SK-N-SH (cell line): ENCODE data around the gene CFAP47. TPM values are rescaled to one million over a fixed set of nuclear protein-coding genes. Genes with fewer than 3 reads are reported as not detected.

ENCODE experiments used
- CTCF ChIA-PET: fragments of 300-600, 350-600 bp; formaldehyde crosslinking; extraction: SDS; loops from one replicate; lab custom pipeline; 2021; lab: Yijun Ruan, JAX
- POLR2A ChIA-PET: fragments of 350-600 bp; sonication (Branson Sonifier 250); formaldehyde crosslinking; extraction: SDS; loops from one replicate; lab custom pipeline; 2020; ENCODE audit warnings: antibody characterized with exemption, inconsistent platforms; lab: Yijun Ruan, JAX
- DNase-seq: peaks from one replicate; pipeline ENCODE4 v3.0.0; 2012
- H2AFZ ChIP-seq: fragments of 200-600 bp; sonication (generic); 2 replicates; pipeline ENCODE4 v1.8.1; 2016; ENCODE audit warnings: antibody characterized with exemption, mild to moderate bottlenecking, low read depth
- H3F3A ChIP-seq: fragments of 200-600 bp; sonication (generic); replicated peaks from 2 replicates; pipeline ENCODE3; 2016; ENCODE audit warnings: antibody characterized with exemption, mild to moderate bottlenecking; ENCODE audit not compliant: insufficient read depth
- H3K27ac ChIP-seq, 2 experiments: fragments of 200-500 bp in 1 of 2; fragments of 200-600 bp in 1 of 2; sonication (Bioruptor generic) in 1 of 2; sonication (generic), shearing (Covaris generic) in 1 of 2; 2 replicates each; pipeline versions ENCODE4 v1.5.1 to v1.6.1; 2014 to 2016; ENCODE audit warnings: low read depth in 2 of 2, inconsistent platforms in 1 of 2, low read length in 1 of 2, mild to moderate bottlenecking in 1 of 2, mixed read lengths in 1 of 2
- H3K27me3 ChIP-seq: fragments of 200-600 bp; sonication (generic), shearing (Covaris generic); 2 replicates; pipeline ENCODE4 v1.6.1; 2016; ENCODE audit warnings: mixed run types; ENCODE audit not compliant: insufficient read depth
- H3K36me3 ChIP-seq, 2 experiments: fragments of 200-500 bp in 1 of 2; fragments of 200-600 bp in 1 of 2; sonication (Bioruptor generic) in 1 of 2; sonication (generic) in 1 of 2; replicated peaks in 1 of 2; 2 replicates each; pipeline versions ENCODE3 to v1.5.1; 2014 to 2016; ENCODE audit warnings: low read length in 1 of 2, mild to moderate bottlenecking in 1 of 2; ENCODE audit not compliant: insufficient read depth in 2 of 2, control insufficient read depth in 1 of 2
- H3K4me1 ChIP-seq, 2 experiments: fragments of 200-500 bp in 1 of 2; fragments of 200-600 bp in 1 of 2; sonication (Bioruptor generic) in 1 of 2; sonication (generic), shearing (Covaris generic) in 1 of 2; 2 replicates each; pipeline versions ENCODE4 v1.5.1 to v1.6.1; 2014 to 2016; ENCODE audit warnings: low read depth in 1 of 2, low read length in 1 of 2, mixed run types in 1 of 2; ENCODE audit not compliant: insufficient read depth in 2 of 2, control insufficient read depth in 1 of 2
- H3K4me2 ChIP-seq: fragments of 200-600 bp; sonication (generic), shearing (Covaris generic); 2 replicates; pipeline ENCODE4 v1.6.1; 2017; ENCODE audit warnings: mixed run types
- H3K4me3 ChIP-seq, 2 experiments: fragments of 200-500 bp in 1 of 2; fragments of 200-600 bp in 1 of 2; sonication (Bioruptor generic) in 1 of 2; sonication (generic), shearing (Covaris generic) in 1 of 2; 2 replicates each; pipeline versions ENCODE4 v1.5.1 to v1.8.1; 2014 to 2016; ENCODE audit warnings: low read depth in 2 of 2, inconsistent platforms in 1 of 2, low read length in 1 of 2, mild to moderate bottlenecking in 1 of 2, mixed read lengths in 1 of 2, moderate library complexity in 1 of 2
- H3K79me2 ChIP-seq: fragments of 200-600 bp; sonication (generic); 2 replicates; pipeline ENCODE4 v1.8.1; 2017; ENCODE audit warnings: mild to moderate bottlenecking; ENCODE audit not compliant: insufficient read depth
- H3K9ac ChIP-seq: fragments of 200-600 bp; sonication (generic); 2 replicates; pipeline ENCODE4 v1.6.1; 2017; ENCODE audit warnings: mixed run types
- H3K9me2 ChIP-seq: fragments of 200-600 bp; sonication (generic); 2 replicates; pipeline ENCODE4 v1.6.1; 2017; ENCODE audit warnings: mixed run types
- H3K9me3 ChIP-seq: fragments of 200-600 bp; sonication (generic); 2 replicates; pipeline ENCODE4 v1.6.1; 2017; ENCODE audit warnings: mixed run types, mild to moderate bottlenecking, moderate library complexity
- H4K20me1 ChIP-seq: fragments of 200-600 bp; sonication (generic); 2 replicates; pipeline ENCODE4 v1.6.1; 2017; ENCODE audit warnings: mild to moderate bottlenecking, mixed run types; ENCODE audit not compliant: insufficient read depth
- ELF1 ChIP-seq: IDR thresholded peaks from 2 replicates; pipeline ENCODE4 v1.4.0; 2012
- EZH2phosphoT487 ChIP-seq: fragments of 200-600 bp; sonication (generic); IDR thresholded peaks from 2 replicates; pipeline ENCODE4 v1.6.1; 2017; ENCODE audit warnings: low read depth, mixed run types, mild to moderate bottlenecking, antibody characterized with exemption, moderate library complexity, borderline replicate concordance
- FOSL2 ChIP-seq: IDR thresholded peaks from 2 replicates; pipeline ENCODE4 v1.4.0; 2012; ENCODE audit warnings: low read depth, mild to moderate bottlenecking, moderate library complexity, borderline replicate concordance
- FOXJ3 ChIP-seq: sonication (generic); formaldehyde crosslinking; IDR thresholded peaks from 2 replicates; pipeline ENCODE4 v1.5.1; 2020; ENCODE audit warnings: mild to moderate bottlenecking, missing genetic modification reagents
- FOXM1 ChIP-seq: IDR thresholded peaks from 2 replicates; pipeline ENCODE4 v1.4.0; 2012; ENCODE audit warnings: low read depth, mild to moderate bottlenecking
- GABPA ChIP-seq: IDR thresholded peaks from 2 replicates; pipeline ENCODE4 v1.4.0; 2012; ENCODE audit warnings: low read depth, mild to moderate bottlenecking
- GATA2 ChIP-seq: sonication (generic); formaldehyde crosslinking; IDR thresholded peaks from 2 replicates; pipeline ENCODE4 v1.5.0; 2020; ENCODE audit warnings: mild to moderate bottlenecking, missing genetic modification reagents
- JUND ChIP-seq: IDR thresholded peaks from 2 replicates; pipeline ENCODE4 v1.4.0; 2012
- MAX ChIP-seq: IDR thresholded peaks from 2 replicates; pipeline ENCODE4 v1.4.0; 2012; ENCODE audit warnings: low read depth
- MEF2A ChIP-seq: IDR thresholded peaks from 2 replicates; pipeline ENCODE4 v1.4.0; 2012; ENCODE audit warnings: low read depth, borderline replicate concordance
- NFIC ChIP-seq: IDR thresholded peaks from 2 replicates; pipeline ENCODE4 v1.4.0; 2012; ENCODE audit warnings: borderline replicate concordance
- NRF1 ChIP-seq: IDR thresholded peaks from 2 replicates; pipeline ENCODE4 v1.6.1; 2012; ENCODE audit warnings: low read depth, mild to moderate bottlenecking, low read length
- PBX3 ChIP-seq: IDR thresholded peaks from 2 replicates; pipeline ENCODE4; 2012
- POLR2AphosphoS5 ChIP-seq: IDR thresholded peaks from 2 replicates; pipeline ENCODE4 v1.6.1; 2012; ENCODE audit warnings: low read depth, low read length
- RAD21 ChIP-seq: IDR thresholded peaks from 2 replicates; pipeline ENCODE4 v1.6.1; 2012; ENCODE audit warnings: mild to moderate bottlenecking, low read length
- RCOR1 ChIP-seq: fragments of 150-350 bp; IDR thresholded peaks from 2 replicates; pipeline ENCODE4 v1.6.1; 2017; ENCODE audit warnings: antibody characterized with exemption, low read length
- RFX5 ChIP-seq: IDR thresholded peaks from 2 replicates; pipeline ENCODE4 v1.6.1; 2012; ENCODE audit warnings: mild to moderate bottlenecking, improper control_type of control experiment, low read length
- RXRA ChIP-seq: IDR thresholded peaks from 2 replicates; pipeline ENCODE4 v1.4.0; 2012; ENCODE audit warnings: low read depth, mild to moderate bottlenecking, borderline replicate concordance
- SIN3A ChIP-seq: IDR thresholded peaks from 2 replicates; pipeline ENCODE4 v1.6.1; 2012; ENCODE audit warnings: low read depth, mild to moderate bottlenecking, low read length, moderate library complexity, borderline replicate concordance
- SMC3 ChIP-seq: IDR thresholded peaks from 2 replicates; pipeline ENCODE4 v1.6.1; 2012; ENCODE audit warnings: low read depth, low read length, improper control_type of control experiment
- TAF1 ChIP-seq: IDR thresholded peaks from 2 replicates; pipeline ENCODE4 v1.6.1; 2012; ENCODE audit warnings: low read depth, mild to moderate bottlenecking, low read length, moderate library complexity, borderline replicate concordance
- WGBS: methylation state at CpG from one replicate; pipeline ENCODE4 v1.1.6; 2017; ENCODE audit warnings: low lambda C conversion rate; 5-methylcytosine and 5-hydroxymethylcytosine counted together
- polyA plus RNA-seq, 3 experiments: library from polyadenylated mRNA; depleted of rRNA; stranded (reverse); fragments of >200 nt; gene quantifications; 2 replicates each; pipeline ENCODE4 v1.2.3, GENCODE V29; 2012
- TF ChIP-seq, protein P1 (sequence below): IDR thresholded peaks from 2 replicates; pipeline ENCODE4 v1.4.0; 2012; ENCODE audit warnings: low read depth, borderline replicate concordance
- TF ChIP-seq, protein P2 (sequence below): fragments of 200-600 bp; sonication (generic); IDR thresholded peaks from 2 replicates; pipeline ENCODE4 v1.6.1; 2017; ENCODE audit warnings: antibody characterized with exemption, mild to moderate bottlenecking, moderate library complexity
- TF ChIP-seq, protein P3 (sequence below): fragments of 150-350 bp; IDR thresholded peaks from 2 replicates; pipeline ENCODE4 v1.6.1; 2017; ENCODE audit warnings: antibody characterized with exemption, low read length, low read depth, borderline replicate concordance

CFAP47 gene
- polyA plus RNA-seq, 1 of the 3 experiments (the other 2 are of a cell fraction) = 0.02 TPM

DNA sequence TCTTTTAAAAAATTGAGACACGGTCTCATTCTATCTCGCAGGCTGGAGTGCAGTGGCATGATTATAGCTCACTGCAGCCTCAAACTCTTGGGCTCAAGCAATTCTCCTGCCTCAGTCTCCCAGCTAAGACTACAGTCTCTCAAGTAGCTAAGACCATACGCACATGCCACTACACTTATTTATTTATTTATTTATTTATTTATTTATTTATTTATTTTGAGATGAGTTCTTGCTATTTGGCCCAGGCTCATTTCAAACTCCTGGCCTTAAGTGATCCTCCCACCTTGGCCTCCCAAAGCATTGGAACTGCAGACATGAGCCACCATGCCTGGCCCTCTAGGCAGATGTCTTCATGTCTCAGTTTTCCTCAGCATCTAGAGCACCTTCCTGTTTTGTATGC lies 482.2 kb downstream of the CFAP47 start:
- no peak for TF ChIP-seq MEF2A
- no peak for TF ChIP-seq POLR2AphosphoS5
- TF ChIP-seq TAF1 = no peak
- TF ChIP-seq MAX = no peak
- TF ChIP-seq FOXJ3 (CRISPR knock-in tag) = no peak
- TF ChIP-seq FOXM1 = no peak
- TF ChIP-seq, protein P1, sequence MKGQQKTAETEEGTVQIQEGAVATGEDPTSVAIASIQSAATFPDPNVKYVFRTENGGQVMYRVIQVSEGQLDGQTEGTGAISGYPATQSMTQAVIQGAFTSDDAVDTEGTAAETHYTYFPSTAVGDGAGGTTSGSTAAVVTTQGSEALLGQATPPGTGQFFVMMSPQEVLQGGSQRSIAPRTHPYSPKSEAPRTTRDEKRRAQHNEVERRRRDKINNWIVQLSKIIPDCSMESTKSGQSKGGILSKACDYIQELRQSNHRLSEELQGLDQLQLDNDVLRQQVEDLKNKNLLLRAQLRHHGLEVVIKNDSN = no peak
- no peak for TF ChIP-seq RFX5
- TF ChIP-seq SMC3 = no peak
- no peak for TF ChIP-seq NFIC
- TF ChIP-seq RXRA = no peak
- no peak for TF ChIP-seq GABPA
- no peak for TF ChIP-seq RCOR1
- Histone ChIP-seq H3K27me3 (no peaks in the 10 kb centered on the region; the same call in 1 of the 2 replicates), H3K9me3 (no peaks in the 10 kb centered on the region), H3K4me3 (no peak overlapping the region), H3K9ac (no peak overlapping the region), H3K79me2 (no peaks in the 10 kb centered on the region), H3K4me1 (no peaks in the 10 kb centered on the region), H3F3A (no peaks in the 10 kb centered on the region), H4K20me1 (no peaks in the 10 kb centered on the region), H2AFZ (no peak overlapping the region), H3K27ac (no peak overlapping the region), H3K9me2 (no peaks in the 10 kb centered on the region), H3K36me3 (no peaks in the 10 kb centered on the region), H3K4me2 (no peak overlapping the region)
- no peak for DNase-seq
- ChIA-PET POLR2A (no interaction called here), CTCF (no interaction called here)
- WGBS = 27% methylated on average over 3 of the region's 3 CpGs

DNA sequence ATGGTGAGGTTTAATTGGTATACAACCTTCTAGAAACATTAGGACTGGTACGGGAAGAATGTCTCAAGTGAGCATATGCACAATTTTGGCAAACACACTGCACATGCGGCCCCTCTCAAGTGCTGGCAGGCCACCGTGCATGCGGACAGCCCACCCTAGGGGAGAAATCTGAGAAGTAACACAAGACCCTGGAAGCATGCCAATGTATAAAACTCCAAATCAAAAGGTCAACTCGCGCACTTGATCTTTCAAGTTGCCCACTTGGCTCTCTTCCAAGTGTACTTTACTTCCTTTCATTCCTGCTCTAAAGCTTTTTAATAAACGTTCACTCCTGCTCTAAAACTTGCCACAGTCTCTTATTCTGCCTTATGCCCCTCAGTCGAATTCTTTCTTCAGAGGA lies 488.3 kb downstream of the CFAP47 start:
- no peaks in the 10 kb centered on the region for H3K27me3 ChIP-seq
- CTCF ChIA-PET = no interaction called here
- no peaks in the 10 kb centered on the region for H3K4me1 ChIP-seq
- POLR2A ChIA-PET = no interaction called here
- no peak overlapping the region for H3K4me3 ChIP-seq
- no peaks in the 10 kb centered on the region for H4K20me1 ChIP-seq
- no peak for DNase-seq
- H3K9ac ChIP-seq = no peak overlapping the region
- no peaks in the 10 kb centered on the region for H3F3A ChIP-seq
- no peaks in the 10 kb centered on the region for H3K9me3 ChIP-seq
- H3K27ac ChIP-seq = no peak overlapping the region
- no peak overlapping the region for H2AFZ ChIP-seq
- H3K36me3 ChIP-seq = no peaks in the 10 kb centered on the region
- whole genome bisulfite sequencing = 40% methylated on average over 8 of the region's 8 CpGs
- no peaks in the 10 kb centered on the region for H3K79me2 ChIP-seq
- H3K9me2 ChIP-seq = no peaks in the 10 kb centered on the region
- no peak overlapping the region for H3K4me2 ChIP-seq
- TF ChIP-seq NFIC (no peak), PBX3 (no peak), SIN3A (no peak), RAD21 (no peak), POLR2AphosphoS5 (no peak), FOSL2 (no peak), EZH2phosphoT487 (no peak), GABPA (no peak), RCOR1 (no peak), ELF1 (no peak), JUND (no peak), GATA2 (no peak), NRF1 (no peak)
- TF ChIP-seq, protein P1 = no peak
- TF ChIP-seq, protein P2, sequence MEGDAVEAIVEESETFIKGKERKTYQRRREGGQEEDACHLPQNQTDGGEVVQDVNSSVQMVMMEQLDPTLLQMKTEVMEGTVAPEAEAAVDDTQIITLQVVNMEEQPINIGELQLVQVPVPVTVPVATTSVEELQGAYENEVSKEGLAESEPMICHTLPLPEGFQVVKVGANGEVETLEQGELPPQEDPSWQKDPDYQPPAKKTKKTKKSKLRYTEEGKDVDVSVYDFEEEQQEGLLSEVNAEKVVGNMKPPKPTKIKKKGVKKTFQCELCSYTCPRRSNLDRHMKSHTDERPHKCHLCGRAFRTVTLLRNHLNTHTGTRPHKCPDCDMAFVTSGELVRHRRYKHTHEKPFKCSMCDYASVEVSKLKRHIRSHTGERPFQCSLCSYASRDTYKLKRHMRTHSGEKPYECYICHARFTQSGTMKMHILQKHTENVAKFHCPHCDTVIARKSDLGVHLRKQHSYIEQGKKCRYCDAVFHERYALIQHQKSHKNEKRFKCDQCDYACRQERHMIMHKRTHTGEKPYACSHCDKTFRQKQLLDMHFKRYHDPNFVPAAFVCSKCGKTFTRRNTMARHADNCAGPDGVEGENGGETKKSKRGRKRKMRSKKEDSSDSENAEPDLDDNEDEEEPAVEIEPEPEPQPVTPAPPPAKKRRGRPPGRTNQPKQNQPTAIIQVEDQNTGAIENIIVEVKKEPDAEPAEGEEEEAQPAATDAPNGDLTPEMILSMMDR = no peak
- TF ChIP-seq, protein P3, sequence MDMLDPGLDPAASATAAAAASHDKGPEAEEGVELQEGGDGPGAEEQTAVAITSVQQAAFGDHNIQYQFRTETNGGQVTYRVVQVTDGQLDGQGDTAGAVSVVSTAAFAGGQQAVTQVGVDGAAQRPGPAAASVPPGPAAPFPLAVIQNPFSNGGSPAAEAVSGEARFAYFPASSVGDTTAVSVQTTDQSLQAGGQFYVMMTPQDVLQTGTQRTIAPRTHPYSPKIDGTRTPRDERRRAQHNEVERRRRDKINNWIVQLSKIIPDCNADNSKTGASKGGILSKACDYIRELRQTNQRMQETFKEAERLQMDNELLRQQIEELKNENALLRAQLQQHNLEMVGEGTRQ = no peak
